ENCODE data around the gene ABCC10.
"Not testable (repeated sequence)": the region's sequence is repeated elsewhere in the genome, so short reads cannot be mapped to it uniquely, and the experiment has no call there.

The ABCC10 gene

GRCh38 chr6:43447604-43448003 is 20.3 kb downstream of the ABCC10 start:
- DNase-seq (ENCODE audit: low spot score) = no peak

DNA sequence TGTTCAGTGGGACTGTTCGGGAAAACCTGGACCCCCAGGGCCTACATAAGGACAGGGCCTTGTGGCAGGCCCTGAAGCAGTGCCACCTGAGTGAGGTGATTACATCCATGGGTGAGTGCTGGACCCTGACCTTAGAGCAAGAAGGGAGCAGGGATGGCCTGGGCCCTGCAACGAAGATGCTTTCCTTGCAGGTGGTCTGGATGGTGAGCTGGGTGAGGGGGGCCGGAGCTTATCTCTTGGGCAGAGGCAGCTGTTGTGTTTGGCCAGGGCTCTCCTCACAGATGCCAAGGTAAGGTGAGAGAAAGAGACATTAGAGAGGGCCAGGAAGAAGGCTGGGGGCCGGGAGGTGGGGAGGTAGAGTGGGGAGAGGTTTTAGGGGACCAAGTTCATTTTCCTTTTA is 21.6 kb downstream of the ABCC10 start:
- no peak for DNase-seq (ENCODE audit: low spot score)

DNA sequence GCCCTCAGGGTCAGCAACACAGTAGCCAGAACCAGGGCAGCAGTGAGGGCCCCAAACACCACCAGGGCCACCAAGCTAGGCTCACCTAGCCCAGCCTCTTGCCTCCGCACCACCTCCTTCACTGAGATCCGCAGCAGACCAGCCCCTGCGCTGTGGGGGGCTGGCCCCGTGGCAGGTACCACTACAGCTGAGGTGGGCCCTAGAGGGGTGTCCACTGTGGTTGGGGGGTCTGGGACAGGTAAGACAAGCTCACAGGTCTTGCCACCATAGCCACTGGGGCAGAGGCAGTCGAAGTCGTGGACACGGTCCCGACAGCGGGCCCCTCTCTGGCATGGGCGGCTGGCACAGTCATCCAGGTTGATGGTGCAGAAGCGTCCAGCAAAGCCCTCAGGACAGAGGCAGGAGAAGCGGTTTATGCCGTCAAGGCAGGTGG is 23.4 kb downstream of the ABCC10 start:
- DNase-seq (ENCODE audit: low spot score) = no peak

DNA sequence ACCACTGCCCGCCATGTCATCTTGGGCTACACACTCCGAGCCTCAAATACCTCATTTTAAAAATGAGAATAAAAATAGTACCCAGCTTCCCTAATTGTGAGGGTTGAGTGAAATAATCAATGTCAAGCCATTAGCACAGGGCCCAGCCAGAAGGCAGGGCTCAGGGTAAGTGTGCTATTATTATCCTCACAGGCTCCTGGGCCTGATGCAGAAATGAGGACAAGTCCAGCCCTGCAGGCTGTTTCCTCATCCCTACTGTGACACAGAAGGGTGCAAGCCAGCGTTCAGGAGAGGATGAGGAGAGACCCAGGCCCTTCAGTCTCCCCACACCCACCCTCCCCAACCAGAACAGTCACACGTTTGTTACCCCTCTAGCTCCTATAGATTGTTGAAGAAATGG is 24.0 kb downstream of the ABCC10 start:
- DNase-seq (ENCODE audit: low spot score) = no peak

GRCh38 chr6:43451939-43452338 is 24.6 kb downstream of the ABCC10 start:
- no peak for DNase-seq (ENCODE audit: low spot score)

DNA sequence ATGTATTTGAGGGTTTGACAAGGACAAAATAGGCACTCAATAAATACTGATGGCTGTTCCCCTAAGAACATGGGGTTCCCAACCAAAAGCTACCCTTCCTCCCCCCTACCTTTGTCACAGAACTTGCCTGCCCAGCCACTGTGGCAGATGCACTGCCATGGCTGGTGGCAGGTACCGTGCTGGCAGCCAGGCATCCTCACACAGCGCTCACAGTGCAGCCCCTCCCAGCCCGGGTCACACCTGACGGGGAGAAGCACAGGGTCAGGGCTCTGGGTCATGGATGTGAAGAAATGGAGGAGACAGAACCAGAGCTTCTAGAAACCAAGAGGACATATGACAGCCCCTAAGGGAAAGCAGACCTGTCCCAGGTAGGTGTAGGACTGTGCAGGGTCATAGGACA is 25.6 kb downstream of the ABCC10 start:
- no peak for DNase-seq (ENCODE audit: low spot score)

DNA sequence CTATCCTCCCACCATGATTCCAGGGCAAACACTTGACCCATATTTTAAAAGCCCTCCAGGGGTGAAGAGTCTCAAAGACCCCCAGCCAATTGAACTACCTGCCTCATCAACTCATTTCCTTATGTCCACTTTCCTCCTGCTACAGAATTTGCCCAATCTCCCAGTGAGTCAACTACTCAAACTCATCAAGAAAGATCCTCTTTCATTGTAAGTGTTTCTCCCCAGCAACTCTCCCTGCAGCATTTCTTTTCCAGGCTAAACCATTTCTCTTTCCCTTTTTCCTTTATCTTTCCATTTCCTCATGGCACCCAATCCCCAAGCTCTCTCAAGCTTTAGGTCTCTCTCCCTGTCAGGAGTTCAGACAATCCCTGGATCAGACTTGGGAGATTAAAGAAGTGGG is 26.5 kb downstream of the ABCC10 start:
- DNase-seq (ENCODE audit: low spot score) = no peak

- DNase-seq (ENCODE audit: low spot score) = peak; percentile 86
Measured at GRCh38 chr6:43454290-43454695, 27.0 kb downstream of the ABCC10 start.

- no peak for DNase-seq (ENCODE audit: low spot score)
Measured at GRCh38 chr6:43454696-43455530, 27.6 kb downstream of the ABCC10 start.

DNA sequence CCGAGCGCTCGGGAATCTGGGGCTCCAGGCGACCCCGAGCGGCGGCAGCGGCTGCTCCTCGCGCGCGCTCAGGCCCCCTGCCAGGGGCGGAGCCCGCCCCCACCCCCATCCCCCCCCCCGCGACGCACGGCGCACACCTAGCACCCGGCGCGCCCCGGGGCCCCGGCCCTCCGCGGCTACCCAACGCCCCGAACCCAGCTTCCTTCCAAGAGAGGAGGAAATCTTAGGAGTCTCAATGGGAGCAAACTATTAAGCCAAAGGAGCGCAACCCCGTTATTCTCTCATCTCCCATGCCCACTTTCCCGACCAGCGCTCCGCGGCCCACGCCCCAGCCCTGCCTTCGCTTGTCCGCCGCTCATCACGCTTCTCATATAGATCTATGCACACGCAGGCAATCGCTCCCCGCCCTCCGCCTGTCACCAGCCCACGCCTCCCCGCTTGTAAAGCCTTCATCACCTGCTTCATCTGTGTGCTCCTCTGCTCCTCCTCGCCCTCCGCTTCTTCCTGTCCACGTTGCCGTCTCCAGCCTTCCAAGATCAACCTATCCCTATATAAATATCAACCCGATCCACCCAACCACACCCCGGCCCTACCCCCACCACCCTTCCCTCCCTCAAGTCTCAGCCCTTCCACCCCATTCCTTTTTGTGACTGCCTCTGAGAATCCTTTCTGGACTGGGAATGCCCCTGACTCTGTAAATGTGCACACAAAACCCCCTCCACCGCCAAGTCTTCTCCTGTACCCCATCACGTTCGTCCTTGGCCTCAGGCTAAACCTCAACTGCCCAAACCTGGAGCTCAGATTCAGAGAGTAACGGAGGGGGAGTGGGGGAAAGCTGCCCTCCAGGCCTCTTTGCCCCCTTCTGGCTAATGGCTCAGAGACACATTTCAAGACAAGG is 28.4 kb downstream of the ABCC10 start, which contains the start of gene DLK2:
Gene DLK2, minus strand, starts transcription at position 18 of the 898 bp plus-strand sequence. CDS start 723 bp downstream, outside the sequence.
- peak; percentile 81 for DNase-seq (ENCODE audit: low spot score)

- no peak for DNase-seq (ENCODE audit: low spot score)
Measured at GRCh38 chr6:43457643-43458042, 30.3 kb downstream of the ABCC10 start.

DNA sequence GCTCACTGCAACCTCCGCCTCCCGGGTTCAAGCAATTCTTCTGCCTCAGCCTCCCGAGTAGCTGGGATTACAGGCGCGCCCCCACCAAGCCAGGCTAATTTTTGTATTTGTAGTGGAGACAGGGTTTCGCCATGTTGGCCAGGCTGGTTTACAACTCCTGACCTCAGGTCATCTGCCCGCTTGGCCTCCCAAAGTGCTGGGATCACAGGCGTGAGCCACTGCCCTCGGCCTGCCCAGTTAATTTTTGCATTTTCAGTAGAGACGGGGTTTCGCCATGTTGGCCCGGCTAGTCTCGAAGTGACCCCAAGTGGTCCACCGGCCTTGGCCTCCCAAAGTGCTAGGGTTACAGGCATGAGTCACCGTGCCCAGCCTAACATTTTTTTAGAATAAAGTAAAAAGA is 30.8 kb downstream of the ABCC10 start:
- not testable (repeated sequence) for DNase-seq (ENCODE audit: low spot score)

- DNase-seq (ENCODE audit: low spot score) = no peak
Measured at GRCh38 chr6:43459535-43459934, 32.2 kb downstream of the ABCC10 start.

DNA sequence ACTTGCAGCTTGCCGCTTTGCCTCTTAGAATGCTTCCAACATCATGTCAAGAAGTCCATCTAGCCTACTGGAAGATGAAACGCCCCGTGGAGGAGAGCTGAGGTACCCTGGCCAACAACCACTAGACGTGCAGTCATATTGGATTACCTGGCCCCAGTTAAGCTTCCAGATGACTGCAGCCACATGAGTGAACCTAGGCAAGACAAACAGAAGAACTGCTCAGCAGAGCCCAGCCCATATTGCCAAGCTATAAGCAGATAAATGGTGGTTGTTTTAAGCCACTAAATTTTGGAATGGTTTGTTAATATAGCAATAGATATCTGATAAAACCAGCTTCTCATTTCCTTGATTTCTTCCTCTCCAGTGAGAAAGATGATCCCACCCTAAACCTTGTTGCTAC is 32.7 kb downstream of the ABCC10 start:
- no peak for DNase-seq (ENCODE audit: low spot score)

- no peak for DNase-seq (ENCODE audit: low spot score)
Measured at GRCh38 chr6:43461936-43462335, 34.6 kb downstream of the ABCC10 start.

- no peak for DNase-seq (ENCODE audit: low spot score)
Measured at GRCh38 chr6:43464337-43464736, 37.0 kb downstream of the ABCC10 start.

DNA sequence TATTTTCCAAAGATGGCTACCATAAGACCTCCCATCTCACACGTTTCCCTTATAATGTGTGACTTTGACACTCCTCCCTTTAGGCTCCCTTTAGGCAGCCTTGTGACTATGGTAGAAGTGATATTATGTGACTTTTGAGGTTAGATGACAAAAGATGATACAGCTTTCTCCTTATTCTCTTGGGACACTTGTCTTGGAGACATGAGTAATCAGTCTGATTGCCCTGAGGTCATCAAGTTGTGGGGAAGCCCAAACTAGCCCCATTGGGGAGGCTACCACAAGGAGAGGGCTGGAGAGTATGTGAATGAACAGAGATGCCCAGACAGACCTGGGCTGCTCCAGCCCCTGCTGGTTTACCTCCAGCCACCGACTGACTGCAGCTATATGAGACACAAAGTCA is 38.6 kb downstream of the ABCC10 start:
- DNase-seq (ENCODE audit: low spot score) = no peak

GRCh38 chr6:43467265-43467664 is 39.9 kb downstream of the ABCC10 start:
- DNase-seq (ENCODE audit: low spot score) = not testable (repeated sequence)

GRCh38 chr6:43467752-43468151 is 40.4 kb downstream of the ABCC10 start:
- no peak for DNase-seq (ENCODE audit: low spot score)

- DNase-seq (ENCODE audit: low spot score) = no peak
Measured at GRCh38 chr6:43468240-43468639, 40.9 kb downstream of the ABCC10 start.

DNA sequence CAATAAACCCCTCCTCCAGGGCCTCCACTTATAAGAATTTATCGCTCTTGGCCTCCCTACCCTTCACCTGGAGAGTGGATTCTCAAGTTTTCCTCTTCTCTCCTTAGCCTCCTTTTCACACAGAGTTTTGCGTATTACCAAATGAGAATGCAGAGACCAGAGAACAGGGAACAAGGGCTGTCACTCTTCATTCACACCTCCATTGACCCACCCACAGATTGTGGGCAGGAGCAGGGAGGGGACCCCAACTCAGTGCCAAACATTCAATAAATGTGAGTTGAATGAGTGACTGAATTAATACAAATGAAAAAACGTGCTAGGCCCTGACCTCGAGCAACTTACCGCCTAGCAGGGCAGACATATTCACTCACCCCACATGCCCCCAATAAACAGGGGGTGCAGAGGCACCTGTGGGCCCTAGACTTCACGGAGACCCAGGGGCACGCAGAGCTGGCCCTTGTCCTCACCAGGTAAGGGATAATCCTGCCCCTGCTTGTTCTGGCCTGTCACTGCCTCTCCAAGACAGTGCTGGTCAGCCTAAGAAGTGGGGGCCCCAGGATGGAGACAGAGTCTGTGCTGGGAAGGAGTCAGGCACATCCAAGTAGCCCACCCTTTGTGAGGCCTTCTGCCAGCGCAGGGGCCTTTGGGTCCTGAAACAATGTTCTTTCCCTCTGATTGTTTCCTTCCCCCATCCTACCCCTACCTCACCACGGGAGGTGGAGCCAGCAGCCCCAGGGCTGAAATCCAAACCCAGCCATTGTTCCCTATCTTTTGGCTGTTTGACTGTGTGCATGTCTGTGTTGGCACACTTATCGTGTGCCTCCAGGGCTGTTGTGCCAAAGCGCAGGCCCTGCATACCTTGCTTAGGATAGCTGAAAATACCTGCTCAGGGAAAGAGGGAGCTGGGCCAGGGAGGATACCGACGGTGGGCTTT is 41.7 kb downstream of the ABCC10 start:
- DNase-seq (ENCODE audit: low spot score) = no peak

DNA sequence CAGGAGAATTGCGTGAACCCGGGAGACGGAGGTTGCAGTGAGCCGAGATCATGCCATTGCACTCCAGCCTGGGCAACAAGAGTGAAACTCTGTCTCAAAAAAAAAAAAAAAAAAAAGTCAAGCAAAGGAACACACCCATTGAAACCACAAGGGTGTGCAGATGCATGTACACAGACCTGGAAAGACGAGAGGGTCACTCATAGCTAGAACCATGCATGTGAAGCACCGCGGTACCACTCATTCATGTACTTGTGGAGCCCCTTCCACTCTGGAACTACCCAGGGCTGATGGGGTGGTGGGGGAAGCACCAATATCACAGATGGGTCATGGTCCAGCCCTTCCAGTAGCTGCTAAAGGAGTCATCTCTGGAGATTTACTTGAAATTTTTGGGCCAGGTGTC is 42.6 kb downstream of the ABCC10 start:
- no peak for DNase-seq (ENCODE audit: low spot score)
